GM10266 (cell line): ENCODE results near the gene GRIK5.

ENCODE experiments used
- DNase-seq: peaks from one replicate; pipeline ENCODE4 v3.0.0; 2012; ENCODE audit errors: extremely low spot score
- TF ChIP-seq, protein P1 (sequence below): IDR thresholded peaks from 2 replicates; pipeline ENCODE4 v1.5.1; 2012; ENCODE audit warnings: mild to moderate bottlenecking, low read depth; ENCODE audit not compliant: control insufficient read depth, insufficient read depth; ENCODE audit errors: missing control alignments

The GRIK5 gene

DNA sequence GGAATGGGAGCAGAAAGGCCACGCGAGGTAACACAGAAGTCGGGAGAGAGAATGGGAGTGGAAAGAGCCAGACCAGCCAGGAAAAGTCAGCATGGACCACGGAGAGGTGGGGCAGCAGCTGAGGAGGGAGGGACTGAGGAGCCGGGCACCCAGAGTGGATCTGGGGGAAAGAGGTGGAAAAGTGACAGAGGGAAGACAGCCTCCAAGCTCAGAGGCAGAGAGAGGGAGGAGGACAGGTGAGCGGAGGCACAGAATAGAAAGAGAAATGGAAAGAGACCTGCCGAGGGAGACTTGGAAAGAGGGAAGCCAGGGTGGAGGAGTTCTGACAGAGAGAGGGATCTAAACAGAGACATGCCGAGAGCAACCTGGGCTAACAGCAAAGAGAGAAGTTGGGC is 1.6 kb downstream of the GRIK5 start:
- no peak for DNase-seq
- TF ChIP-seq, protein P1, sequence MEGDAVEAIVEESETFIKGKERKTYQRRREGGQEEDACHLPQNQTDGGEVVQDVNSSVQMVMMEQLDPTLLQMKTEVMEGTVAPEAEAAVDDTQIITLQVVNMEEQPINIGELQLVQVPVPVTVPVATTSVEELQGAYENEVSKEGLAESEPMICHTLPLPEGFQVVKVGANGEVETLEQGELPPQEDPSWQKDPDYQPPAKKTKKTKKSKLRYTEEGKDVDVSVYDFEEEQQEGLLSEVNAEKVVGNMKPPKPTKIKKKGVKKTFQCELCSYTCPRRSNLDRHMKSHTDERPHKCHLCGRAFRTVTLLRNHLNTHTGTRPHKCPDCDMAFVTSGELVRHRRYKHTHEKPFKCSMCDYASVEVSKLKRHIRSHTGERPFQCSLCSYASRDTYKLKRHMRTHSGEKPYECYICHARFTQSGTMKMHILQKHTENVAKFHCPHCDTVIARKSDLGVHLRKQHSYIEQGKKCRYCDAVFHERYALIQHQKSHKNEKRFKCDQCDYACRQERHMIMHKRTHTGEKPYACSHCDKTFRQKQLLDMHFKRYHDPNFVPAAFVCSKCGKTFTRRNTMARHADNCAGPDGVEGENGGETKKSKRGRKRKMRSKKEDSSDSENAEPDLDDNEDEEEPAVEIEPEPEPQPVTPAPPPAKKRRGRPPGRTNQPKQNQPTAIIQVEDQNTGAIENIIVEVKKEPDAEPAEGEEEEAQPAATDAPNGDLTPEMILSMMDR, result no peak

DNA sequence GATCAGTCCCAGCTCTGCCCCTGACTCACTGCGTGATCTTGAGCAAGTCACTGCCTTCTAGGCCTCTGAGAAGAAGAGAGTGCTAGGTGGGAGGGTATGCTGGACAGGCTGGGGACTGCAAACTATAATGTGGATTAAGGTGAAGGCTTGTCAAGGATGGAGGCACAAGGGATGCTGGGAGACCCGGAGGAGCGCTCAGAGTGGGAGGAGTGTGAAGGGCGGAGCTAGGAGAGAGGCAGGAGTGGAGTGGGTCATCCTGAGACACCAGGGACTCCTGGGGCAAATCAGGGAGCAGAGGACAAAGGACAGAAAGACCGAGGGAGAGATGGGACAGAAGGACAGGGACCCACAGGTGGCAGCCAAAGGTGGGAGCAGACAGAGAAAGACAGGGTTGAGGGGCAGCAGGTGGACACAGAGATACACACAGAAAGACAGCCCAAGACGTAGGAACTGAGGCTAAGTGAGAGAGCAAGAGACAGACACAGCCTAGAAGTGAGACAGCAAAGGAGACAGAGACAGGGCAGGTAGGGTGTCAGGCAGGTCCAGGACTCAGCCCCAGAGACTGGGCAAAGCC is 2.6 kb downstream of the GRIK5 start:
- TF ChIP-seq, protein P1, result no peak

DNA sequence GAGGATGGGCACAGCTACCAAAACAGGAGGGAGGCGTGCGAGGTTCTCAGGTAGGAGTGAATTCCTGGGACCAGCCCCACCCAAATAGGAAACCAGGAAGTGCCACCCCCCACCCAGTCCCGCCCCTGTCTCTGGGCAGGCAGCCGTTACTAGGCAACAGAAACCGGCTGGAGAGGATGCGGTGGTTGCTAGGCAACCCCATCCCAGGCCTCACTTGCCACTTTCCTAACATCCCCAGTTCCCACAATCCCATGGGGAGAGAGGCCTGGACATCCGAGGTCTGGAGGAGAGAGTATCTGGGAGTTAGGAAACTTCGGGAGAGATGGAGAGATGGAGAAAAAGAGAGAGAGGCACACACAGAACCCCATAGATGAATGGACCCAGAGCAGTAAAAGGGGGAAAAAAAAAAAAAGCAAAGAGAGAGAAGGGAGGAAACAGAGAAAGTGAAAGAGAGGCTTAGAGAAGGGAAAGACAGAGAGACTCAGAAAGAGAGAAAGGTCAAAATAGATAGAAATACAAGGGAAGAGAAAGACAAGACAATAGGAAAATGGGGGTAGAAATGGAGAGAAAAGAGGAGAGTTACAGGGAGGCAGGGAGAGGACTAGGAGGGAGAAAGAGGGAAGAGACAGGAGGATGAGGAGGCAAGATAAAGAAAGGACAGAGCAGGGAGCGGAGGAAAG is 3.8 kb downstream of the GRIK5 start:
- TF ChIP-seq, protein P1, result no peak
- no peak for DNase-seq

More for the DNA sequence above, 2.6 kb downstream of the GRIK5 start:
- no peak for DNase-seq

DNA sequence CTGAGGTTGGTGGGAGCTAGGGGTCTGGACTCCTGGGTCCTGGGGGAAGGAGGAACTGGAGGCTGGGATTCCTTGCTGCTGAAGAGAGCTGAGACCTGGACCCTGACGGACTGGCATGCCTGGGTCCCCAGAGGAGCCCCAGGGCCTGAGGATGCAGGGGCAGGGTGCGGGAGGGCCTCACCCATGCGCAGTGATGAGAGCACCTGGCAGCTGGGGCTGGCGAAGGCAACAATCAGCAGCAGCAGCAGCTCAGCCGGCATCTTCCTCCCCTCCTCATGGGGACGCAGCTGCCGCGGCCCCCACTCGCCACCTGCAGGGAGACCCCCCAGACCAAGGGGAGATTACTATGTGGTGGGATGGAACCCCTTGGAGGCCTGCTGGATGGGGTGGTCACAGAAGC is 4.5 kb downstream of the GRIK5 start:
- DNase-seq, result no peak
- TF ChIP-seq, protein P1, result no peak

DNA sequence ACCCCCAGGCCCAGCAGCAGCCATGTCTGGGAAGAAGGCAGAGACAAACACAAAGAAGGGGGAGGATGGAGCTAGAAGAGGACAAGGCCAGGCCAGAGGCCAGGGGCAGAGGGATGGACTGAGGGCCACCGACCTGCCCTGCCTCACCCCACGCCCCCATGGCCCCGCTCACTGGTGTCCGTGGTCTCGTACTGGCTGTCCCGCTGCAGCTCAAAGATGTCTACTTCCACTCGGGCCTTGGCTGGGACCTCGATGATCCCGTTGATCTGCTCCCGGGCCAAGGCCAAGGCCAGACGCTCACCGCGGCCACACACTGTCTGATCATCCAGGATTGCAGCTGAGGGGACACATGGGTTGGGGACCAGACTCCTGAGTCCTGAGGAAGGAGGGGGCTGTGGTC is 5.0 kb downstream of the GRIK5 start:
- TF ChIP-seq, protein P1, result no peak
- no peak for DNase-seq

DNA sequence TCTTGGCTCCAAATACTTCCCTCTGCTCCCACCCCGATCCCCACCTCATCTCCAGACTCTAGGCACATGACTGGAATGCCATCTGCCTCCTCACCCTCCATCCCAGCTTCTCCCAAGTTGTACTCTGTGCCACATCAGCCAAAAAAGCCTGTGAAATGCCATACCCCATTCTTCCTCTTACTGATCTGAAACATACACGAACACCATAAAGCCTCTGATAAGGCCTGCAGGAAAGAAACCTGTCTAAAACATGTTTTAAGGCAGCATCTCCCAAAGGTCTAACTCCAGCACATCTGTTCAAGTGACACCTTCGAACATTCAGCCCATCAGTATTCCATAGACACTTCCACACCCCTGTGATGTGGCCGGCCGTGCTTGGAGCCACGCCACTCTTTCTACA is 5.6 kb downstream of the GRIK5 start:
- TF ChIP-seq, protein P1, result no peak
- no peak for DNase-seq

DNA sequence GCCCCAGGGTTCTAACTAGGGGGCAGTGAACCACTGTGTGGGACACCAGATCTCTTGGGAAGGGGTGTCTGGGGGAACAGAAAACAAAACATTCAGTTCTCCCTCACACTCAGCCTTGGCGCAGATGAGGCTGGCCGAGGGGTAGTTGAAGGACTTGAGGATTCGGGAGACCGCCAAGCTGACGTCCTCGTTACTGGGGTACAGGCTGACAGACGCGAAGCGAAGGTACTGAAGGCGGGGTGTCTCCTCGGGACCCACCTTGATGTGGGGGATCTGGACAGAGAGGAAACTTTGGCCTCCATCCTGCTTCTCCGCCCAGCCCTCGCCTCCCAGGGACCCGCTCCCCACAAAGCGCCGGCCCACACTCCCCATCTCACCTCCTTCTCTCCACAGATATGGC is 7.6 kb downstream of the GRIK5 start:
- DNase-seq, result no peak
- TF ChIP-seq, protein P1, result no peak
